OCI-LY7 (cell line): ENCODE measurements around the gene LSS. TPM values are rescaled to one million over a fixed set of nuclear protein-coding genes. Genes with fewer than 3 reads are reported as not detected.

Experiments used
- Bru-seq: library from RNA; stranded (reverse); fragments of 400-500 nt; gene quantifications from one replicate; lab custom pipeline; 2021; lab: Mats Ljungman, UMichigan
- BruChase-seq, 2 experiments: library from RNA; stranded (reverse); fragments of 400-500 nt; gene quantifications; one replicate each; lab custom pipeline; 2021; lab: Mats Ljungman, UMichigan
- BruUV-seq: library from RNA; stranded (reverse); fragments of 400-500 nt; replicated peaks from 2 replicates; lab custom pipeline; 2021; lab: Mats Ljungman, UMichigan
- CTCF ChIA-PET: fragments of 300-600 bp; sonication (Branson Sonifier 250); formaldehyde crosslinking; loops from one replicate; lab custom pipeline; 2022; ENCODE audit warnings: antibody characterized with exemption; ENCODE audit not compliant: unreplicated experiment; lab: Charles Lee
- POLR2A ChIA-PET: fragments of 300-600 bp; sonication (Branson Sonifier 250); formaldehyde crosslinking; loops from one replicate; lab custom pipeline; 2022; ENCODE audit warnings: antibody characterized with exemption; lab: Charles Lee
- DNase-seq: peaks from one replicate; pipeline ENCODE4 v3.0.0-alpha.2; 2015; ENCODE audit warnings: low spot score
- H2AFZ ChIP-seq: fragments of 200-600 bp; sonication (generic), shearing (Covaris generic); 2 replicates; pipeline ENCODE4 v1.6.1; 2014; ENCODE audit warnings: mild to moderate bottlenecking, antibody characterized with exemption, low read length, moderate library complexity
- H3K27ac ChIP-seq: fragments of 200-600 bp; sonication (generic); 2 replicates; pipeline ENCODE4 v1.5.1; 2014; ENCODE audit warnings: mixed run types, low read depth, mild to moderate bottlenecking, moderate library complexity, low read length, inconsistent platforms; ENCODE audit not compliant: poor library complexity, severe bottlenecking
- H3K36me3 ChIP-seq: fragments of 200-600 bp; sonication (generic); 2 replicates; pipeline ENCODE4 v1.6.1; 2014; ENCODE audit warnings: mild to moderate bottlenecking, antibody characterized with exemption, low read length, moderate library complexity, mixed read lengths; ENCODE audit not compliant: insufficient read depth
- H3K4me1 ChIP-seq: fragments of 200-600 bp; sonication (generic); 2 replicates; pipeline ENCODE4 v1.5.1; 2014; ENCODE audit warnings: mild to moderate bottlenecking, low read length; ENCODE audit not compliant: insufficient read depth, poor library complexity, severe bottlenecking
- H3K4me2 ChIP-seq: fragments of 200-600 bp; sonication (generic); 2 replicates; pipeline ENCODE4 v1.6.1; 2014; ENCODE audit warnings: mild to moderate bottlenecking, low read length
- H3K4me3 ChIP-seq: fragments of 200-600 bp; sonication (generic); 2 replicates; pipeline ENCODE4 v1.5.1; 2014; ENCODE audit warnings: mild to moderate bottlenecking, low read depth, low read length; ENCODE audit not compliant: poor library complexity, severe bottlenecking
- H3K79me2 ChIP-seq: fragments of 200-600 bp; sonication (generic); 2 replicates; pipeline ENCODE4 v1.6.1; 2016; ENCODE audit warnings: low read depth, mild to moderate bottlenecking, low read length, moderate library complexity, mixed read lengths; ENCODE audit not compliant: insufficient read depth
- H3K9me2 ChIP-seq: fragments of 200-600 bp; sonication (generic); 2 replicates; pipeline ENCODE4 v1.6.1; 2016; ENCODE audit warnings: mild to moderate bottlenecking, low read length, mixed read lengths; ENCODE audit not compliant: insufficient read depth
- H3K9me3 ChIP-seq: fragments of 200-600 bp; sonication (generic); 2 replicates; pipeline ENCODE4 v1.6.1; 2014; ENCODE audit warnings: mild to moderate bottlenecking, mixed run types, low read length, mixed read lengths
- H4K20me1 ChIP-seq: fragments of 200-600 bp; sonication (generic); 2 replicates; pipeline ENCODE4 v1.6.1; 2014; ENCODE audit warnings: mild to moderate bottlenecking, antibody characterized with exemption, low read length, moderate library complexity, mixed read lengths; ENCODE audit not compliant: insufficient read depth
- CTCF ChIP-seq: fragments of 200-600 bp; sonication (generic); conservative IDR thresholded peaks from 2 replicates; pipeline ENCODE4 v1.5.1; 2014; ENCODE audit warnings: mild to moderate bottlenecking, antibody characterized with exemption, low read length, moderate library complexity, mixed read lengths
- EZH2phosphoT487 ChIP-seq: fragments of 200-600 bp; sonication (generic); IDR thresholded peaks from 2 replicates; pipeline ENCODE4 v1.6.1; 2018; ENCODE audit warnings: low read depth, borderline replicate concordance, mild to moderate bottlenecking, mixed run types, antibody characterized with exemption, low read length, moderate library complexity, mixed read lengths
- intact Hi-C: fragments of 100-400 bp; cut with micrococcal nuclease; formaldehyde crosslinking; loops from one replicate; pipeline ENCODE4 v1.10.0; 2022; ENCODE audit not compliant: unreplicated experiment
- long read RNA-seq: library from polyadenylated mRNA; stranded (forward); transcript quantifications from one replicate; pipeline ENCODE4 v2.0.0, GENCODE V29; 2022
- total RNA-seq, 2 experiments: library from RNA; depleted of rRNA in 1 of 2; stranded (reverse); fragments of >200 nt in 1 of 2; shearing (Covaris generic) in 1 of 2; gene quantifications; 2 replicates each; pipeline ENCODE4 v1.2.3, GENCODE V29; 2014 to 2022

The LSS gene
- total RNA-seq (2014; rRNA removed; shearing (Covaris generic)) (33.9 and 45.4 TPM in 2 replicates), total RNA-seq (2022) (97.5 and 137 TPM in 2 replicates), Bru-seq, nascent RNA (percentile 69 among the genes with signal in this experiment), BruChase-seq, experiment 1, labeled RNA remaining after a 6-hour chase (percentile 91 among the genes with signal in this experiment), BruChase-seq, experiment 2, labeled RNA remaining after a 2-hour chase (percentile 93 among the genes with signal in this experiment)
- long read RNA-seq, full-length matches to known transcripts, result 23 of 67 reads
- long read RNA-seq, partial matches to known transcripts, result 8 of 67 reads
- long read RNA-seq, other reads (novel, unspliced or antisense), result 36 of 67 reads

- Histone ChIP-seq H3K36me3 (peaks cover 34% of the 10 kb centered on the region), H3K27ac (peak within 1 kb of the TSS; percentile 53), H3K4me3 (peak within 1 kb of the TSS; percentile 99), H3K4me2 (peak within 1 kb of the TSS; percentile 98), H2AFZ (peak within 1 kb of the TSS; percentile 67; the same call in 1 of the 2 replicates), H3K4me1 (peaks cover 29% of the 10 kb centered on the region), H4K20me1 (0 out of 2 replicates have a peak, but pooled peaks cover 11% of the 10 kb centered on the region), H3K79me2 (peaks cover 35% of the 10 kb centered on the region; the same call in 1 of the 2 replicates), H3K9me2 (no peaks in the 10 kb centered on the region), H3K9me3 (no peaks in the 10 kb centered on the region)
- ChIA-PET CTCF (no interaction called here), POLR2A (interaction anchor here (1.3 kb wide), 1 partner anchor 97 kb away, joined by 3 read pairs; no protein-coding TSS in a partner anchor)
- BruUV-seq, result no TSS peak
- intact Hi-C loops, result loop anchor here (1.0 to 5.0 kb wide), 3 partner anchors 59 to 230 kb away; partner anchors contain the start of genes C21orf58, DIP2A, MCM3AP and YBEY
- TF ChIP-seq CTCF (no peak), EZH2phosphoT487 (no peak)
- DNase-seq, result peak; percentile 98
Observed at GRCh38 chr21:46228345-46229051, at the start of gene LSS. LSS (minus strand) TSS chr21:46228774; CDS start chr21:46228745, 29 bp downstream.

- no TSS peak for BruUV-seq
- Histone ChIP-seq H3K9me2 (no peaks in the 10 kb centered on the region), H3K4me2 (no peak overlapping the region), H3K4me1 (no peaks in the 10 kb centered on the region), H3K27ac (no peak overlapping the region), H3K79me2 (no peaks in the 10 kb centered on the region), H3K4me3 (no peak overlapping the region), H3K36me3 (peaks cover 90% of the 10 kb centered on the region), H2AFZ (no peak overlapping the region), H4K20me1 (no peaks in the 10 kb centered on the region), H3K9me3 (no peaks in the 10 kb centered on the region)
- POLR2A ChIA-PET, result interaction anchor here (0.7 kb wide), 1 partner anchor 51 kb away, joined by 3 read pairs; no protein-coding TSS in a partner anchor
- CTCF ChIA-PET, result no interaction called here
- TF ChIP-seq EZH2phosphoT487 (no peak), CTCF (no peak)
- intact Hi-C loops, result no loop called here
- no peak for DNase-seq
Observed at GRCh38 chr21:46274797-46275390, 46.3 kb upstream of the LSS start.
